Mesothelial cell of epicardium (in vitro differentiated cells): ENCODE measurements around the gene CRACDL. TPM values are rescaled to one million over a fixed set of nuclear protein-coding genes. Genes with fewer than 3 reads are reported as not detected.

Experiments used
- DNase-seq, 2 experiments: peaks; one replicate each; pipeline ENCODE4 v3.0.0; 2021; ENCODE audit warnings: low spot score in 2 of 2; ENCODE audit not compliant: unreplicated experiment in 2 of 2
- H3K27ac Mint-ChIP-seq: 2 replicates; pipeline ENCODE4 v1.8.0; 2021; ENCODE audit warnings: mixed read lengths
- H3K27me3 Mint-ChIP-seq: 2 replicates; pipeline ENCODE4 v1.8.0; 2021; ENCODE audit warnings: low read depth, mixed read lengths
- H3K36me3 Mint-ChIP-seq: 2 replicates; pipeline ENCODE4 v1.8.0; 2021; ENCODE audit warnings: mixed read lengths
- H3K4me1 Mint-ChIP-seq: 2 replicates; pipeline ENCODE4 v1.8.0; 2021; ENCODE audit warnings: mixed read lengths
- H3K4me3 Mint-ChIP-seq: 2 replicates; pipeline ENCODE4 v1.8.0; 2021; ENCODE audit warnings: mild to moderate bottlenecking, moderate library complexity, mixed read lengths
- H3K9me3 Mint-ChIP-seq: 2 replicates; pipeline ENCODE4 v1.8.0; 2021; ENCODE audit warnings: mixed read lengths
- CTCF ChIP-seq: fragments of 200-600 bp; sonication (generic); IDR thresholded peaks from one replicate; pipeline ENCODE4 v1.5.0; 2021; ENCODE audit warnings: antibody characterized with exemption; ENCODE audit not compliant: unreplicated experiment
- total RNA-seq: library from RNA; stranded (reverse); gene quantifications from 3 replicates; pipeline ENCODE4 v1.2.1, GENCODE V29; 2021

CRACDL gene
- total RNA-seq, 1 donor from 2014 or later = 1.7 TPM

GRCh38 chr2:98894331-98895000 is 41.6 kb downstream of the CRACDL start:
- no peak for TF ChIP-seq CTCF
- no peak for DNase-seq
- H3K4me3 Mint-ChIP-seq = no peak overlapping the region
- H3K27ac Mint-ChIP-seq = no peak overlapping the region
- no peaks in the 10 kb centered on the region for H3K4me1 Mint-ChIP-seq
- peaks cover 9% of the 10 kb centered on the region for H3K9me3 Mint-ChIP-seq
- H3K36me3 Mint-ChIP-seq = no peaks in the 10 kb centered on the region
- H3K27me3 Mint-ChIP-seq = peaks cover 4% of the 10 kb centered on the region

GRCh38 chr2:98893911-98894321 is 42.1 kb downstream of the CRACDL start:
- H3K4me3 Mint-ChIP-seq = no peak overlapping the region
- peak in 1 of 2 experiments; percentile 11 for DNase-seq
- peaks cover 13% of the 10 kb centered on the region for H3K9me3 Mint-ChIP-seq
- no peak overlapping the region for H3K27ac Mint-ChIP-seq
- no peaks in the 10 kb centered on the region for H3K36me3 Mint-ChIP-seq
- no peaks in the 10 kb centered on the region for H3K4me1 Mint-ChIP-seq
- H3K27me3 Mint-ChIP-seq = peaks cover 2% of the 10 kb centered on the region
- no peak for TF ChIP-seq CTCF

- peaks cover 2% of the 10 kb centered on the region for H3K27me3 Mint-ChIP-seq
- H3K4me3 Mint-ChIP-seq = no peak overlapping the region
- no peaks in the 10 kb centered on the region for H3K36me3 Mint-ChIP-seq
- DNase-seq = peak in 1 of 2 experiments; percentile 7
- TF ChIP-seq CTCF = no peak
- H3K4me1 Mint-ChIP-seq = no peaks in the 10 kb centered on the region
- no peak overlapping the region for H3K27ac Mint-ChIP-seq
- H3K9me3 Mint-ChIP-seq = peaks cover 18% of the 10 kb centered on the region
Measured at GRCh38 chr2:98892871-98893270, 43.2 kb downstream of the CRACDL start.

- Mint-ChIP-seq H3K27me3 (peaks cover 2% of the 10 kb centered on the region), H3K4me3 (no peak overlapping the region), H3K9me3 (peaks cover 29% of the 10 kb centered on the region), H3K36me3 (no peaks in the 10 kb centered on the region), H3K27ac (no peak overlapping the region), H3K4me1 (no peaks in the 10 kb centered on the region)
- DNase-seq = no peak
- TF ChIP-seq CTCF = no peak
Measured at GRCh38 chr2:98891591-98891990, 44.4 kb downstream of the CRACDL start.

- Mint-ChIP-seq H3K27ac (no peak overlapping the region), H3K9me3 (peaks cover 45% of the 10 kb centered on the region), H3K4me3 (no peak overlapping the region), H3K4me1 (no peaks in the 10 kb centered on the region), H3K27me3 (peaks cover 2% of the 10 kb centered on the region), H3K36me3 (no peaks in the 10 kb centered on the region)
- TF ChIP-seq CTCF = no peak
- no peak for DNase-seq
Measured at GRCh38 chr2:98886066-98886554, 49.9 kb downstream of the CRACDL start.
